Thoracic aorta (tissue), 2 donors: ENCODE data around the gene NRG2. TPM values are rescaled to one million over a fixed set of nuclear protein-coding genes. Genes with fewer than 3 reads are reported as not detected.

ENCODE experiments used
- ATAC-seq: fragments of 150-250 bp; one replicate; pipeline ENCODE4 v1.8.0; 2017; ENCODE audit warnings: low read depth; ENCODE audit not compliant: insufficient number of reproducible peaks, low FRiP score
- DNase-seq: peaks from one replicate; pipeline ENCODE4 v3.0.0-alpha.2; 2020; ENCODE audit warnings: low spot score
- H3K27ac ChIP-seq, 2 donors: fragments of 200-600 bp; sonication (generic); 1 replicate in 1 of 2; 2 replicates in 1 of 2; pipeline ENCODE4 v1.5.1; 2016; ENCODE audit warnings: mild to moderate bottlenecking in 2 of 2, moderate library complexity in 2 of 2
- H3K27me3 ChIP-seq: fragments of 200-600 bp; sonication (generic); replicated peaks from 2 replicates; pipeline ENCODE4 v1.6.0; 2016; ENCODE audit warnings: mild to moderate bottlenecking; ENCODE audit not compliant: insufficient read depth
- H3K36me3 ChIP-seq: fragments of 200-600 bp; sonication (generic); one replicate; pipeline ENCODE4 v1.5.1; 2016
- H3K4me1 ChIP-seq, 2 donors: fragments of 200-600 bp; sonication (generic); 1 replicate in 1 of 2; 2 replicates in 1 of 2; pipeline versions ENCODE4 v1.5.1 to v1.6.0; 2016; ENCODE audit warnings: low read depth in 2 of 2, mild to moderate bottlenecking in 1 of 2; ENCODE audit not compliant: control insufficient read depth in 1 of 2
- H3K4me3 ChIP-seq: fragments of 200-600 bp; sonication (generic); 2 replicates; pipeline ENCODE4 v1.5.1; 2016; ENCODE audit warnings: mild to moderate bottlenecking
- H3K9me3 ChIP-seq: fragments of 200-600 bp; sonication (generic); 2 replicates; pipeline ENCODE4 v1.5.1; 2016
- total RNA-seq, 2 donors: library from RNA; depleted of rRNA; stranded (reverse); fragments of >200 nt; gene quantifications; one replicate each; pipeline versions ENCODE4 v1.1.0 to v1.2.3, GENCODE V29; 2016
- TF ChIP-seq, protein P1 (sequence below): fragments of 200-600 bp; sonication (generic); IDR thresholded peaks from one replicate; pipeline ENCODE4 v1.5.1; 2019; ENCODE audit warnings: antibody characterized with exemption

Gene NRG2
- total RNA-seq, 2 donors from 2014 or later = 2.3 to 6.9 TPM

GRCh38 chr5:139885172-139885856 is 157.8 kb downstream of the NRG2 start:
- ATAC-seq (no peak), DNase-seq (no peak)
- H3K9me3 ChIP-seq = no peaks in the 10 kb centered on the region
- TF ChIP-seq, protein P1, sequence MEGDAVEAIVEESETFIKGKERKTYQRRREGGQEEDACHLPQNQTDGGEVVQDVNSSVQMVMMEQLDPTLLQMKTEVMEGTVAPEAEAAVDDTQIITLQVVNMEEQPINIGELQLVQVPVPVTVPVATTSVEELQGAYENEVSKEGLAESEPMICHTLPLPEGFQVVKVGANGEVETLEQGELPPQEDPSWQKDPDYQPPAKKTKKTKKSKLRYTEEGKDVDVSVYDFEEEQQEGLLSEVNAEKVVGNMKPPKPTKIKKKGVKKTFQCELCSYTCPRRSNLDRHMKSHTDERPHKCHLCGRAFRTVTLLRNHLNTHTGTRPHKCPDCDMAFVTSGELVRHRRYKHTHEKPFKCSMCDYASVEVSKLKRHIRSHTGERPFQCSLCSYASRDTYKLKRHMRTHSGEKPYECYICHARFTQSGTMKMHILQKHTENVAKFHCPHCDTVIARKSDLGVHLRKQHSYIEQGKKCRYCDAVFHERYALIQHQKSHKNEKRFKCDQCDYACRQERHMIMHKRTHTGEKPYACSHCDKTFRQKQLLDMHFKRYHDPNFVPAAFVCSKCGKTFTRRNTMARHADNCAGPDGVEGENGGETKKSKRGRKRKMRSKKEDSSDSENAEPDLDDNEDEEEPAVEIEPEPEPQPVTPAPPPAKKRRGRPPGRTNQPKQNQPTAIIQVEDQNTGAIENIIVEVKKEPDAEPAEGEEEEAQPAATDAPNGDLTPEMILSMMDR = no peak
- peaks cover 0 to 9% of the 10 kb centered on the region in 2 donors for H3K4me1 ChIP-seq
- H3K27me3 ChIP-seq = no peaks in the 10 kb centered on the region
- H3K36me3 ChIP-seq = no peaks in the 10 kb centered on the region
- H3K27ac ChIP-seq = no peak overlapping the region
- no peak overlapping the region for H3K4me3 ChIP-seq

- Histone ChIP-seq H3K27me3 (no peaks in the 10 kb centered on the region), H3K9me3 (no peaks in the 10 kb centered on the region), H3K27ac (no peak overlapping the region), H3K36me3 (no peaks in the 10 kb centered on the region), H3K4me1 (peaks cover 0 to 12% of the 10 kb centered on the region in 2 donors), H3K4me3 (no peak overlapping the region)
- ATAC-seq (no peak), DNase-seq (no peak)
- TF ChIP-seq, protein P1 = no peak
Measured at GRCh38 chr5:139884734-139885133, 158.4 kb downstream of the NRG2 start.

DNA sequence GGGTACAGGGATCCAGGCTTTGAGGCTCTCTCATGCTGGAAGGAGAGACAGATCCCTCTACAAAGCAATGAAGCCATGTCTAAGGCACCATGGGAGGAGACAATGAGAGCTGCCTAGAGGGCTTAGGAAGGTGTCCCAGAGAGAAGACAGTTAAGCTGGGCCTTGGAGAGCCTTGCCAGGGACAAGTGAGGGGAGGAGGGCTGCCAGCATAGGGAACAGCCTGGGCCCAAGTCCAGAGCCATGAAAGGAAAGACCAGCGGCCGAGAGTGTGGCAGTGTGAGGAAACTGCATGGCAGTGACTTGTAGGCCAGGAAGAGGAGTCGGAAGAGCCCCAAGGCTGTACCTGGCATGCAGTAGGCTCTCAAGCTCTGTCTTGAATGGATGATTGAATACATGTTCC is 159.0 kb downstream of the NRG2 start:
- Histone ChIP-seq H3K27ac (no peak overlapping the region), H3K4me3 (no peak overlapping the region), H3K9me3 (no peaks in the 10 kb centered on the region), H3K36me3 (no peaks in the 10 kb centered on the region), H3K27me3 (no peaks in the 10 kb centered on the region), H3K4me1 (peaks cover 0 to 12% of the 10 kb centered on the region in 2 donors)
- TF ChIP-seq, protein P1 = no peak
- ATAC-seq (no peak), DNase-seq (no peak)

GRCh38 chr5:139882961-139883539 is 160.0 kb downstream of the NRG2 start:
- H3K27me3 ChIP-seq = no peaks in the 10 kb centered on the region
- no peak for DNase-seq
- no peak for ATAC-seq
- TF ChIP-seq, protein P1 = no peak
- no peaks in the 10 kb centered on the region for H3K36me3 ChIP-seq
- H3K4me1 ChIP-seq = peaks cover 0 to 12% of the 10 kb centered on the region in 2 donors
- H3K9me3 ChIP-seq = no peaks in the 10 kb centered on the region
- no peak overlapping the region for H3K27ac ChIP-seq
- no peak overlapping the region for H3K4me3 ChIP-seq

DNA sequence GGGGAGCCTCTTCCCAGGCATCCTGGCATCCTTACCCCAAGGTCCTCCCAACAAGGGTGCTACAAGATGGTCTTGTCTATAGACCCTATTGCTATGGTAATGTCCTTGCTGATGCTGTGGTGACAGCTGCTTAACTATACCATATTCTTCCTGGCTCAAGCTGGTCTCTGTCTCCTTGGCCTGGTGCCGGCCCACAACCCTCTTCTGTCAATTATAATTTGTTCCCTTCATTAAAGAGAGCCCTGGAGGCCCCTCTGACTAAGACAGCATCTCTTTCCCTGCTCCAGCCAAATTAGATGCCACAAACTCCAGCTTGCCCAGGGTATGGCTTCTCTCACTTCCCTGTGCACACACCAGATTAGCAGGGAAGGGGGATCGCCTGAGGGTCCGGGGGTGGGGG is 160.8 kb downstream of the NRG2 start:
- no peaks in the 10 kb centered on the region for H3K36me3 ChIP-seq
- no peaks in the 10 kb centered on the region for H3K9me3 ChIP-seq
- TF ChIP-seq, protein P1 = no peak
- no peaks in the 10 kb centered on the region for H3K27me3 ChIP-seq
- H3K27ac ChIP-seq = no peak overlapping the region
- peaks cover 0 to 12% of the 10 kb centered on the region in 2 donors for H3K4me1 ChIP-seq
- DNase-seq = no peak
- no peak for ATAC-seq
- no peak overlapping the region for H3K4me3 ChIP-seq
